ENCODE data around the gene ART4. TPM values are rescaled to one million over a fixed set of nuclear protein-coding genes. Genes with fewer than 3 reads are reported as not detected.

ART4 gene
- polyA plus RNA-seq, 3 donors from 2014 or later: not detected

GRCh38 chr12:14781563-14781962 is 61.8 kb downstream of the ART4 start:
- Mint-ChIP-seq H3K4me1 (peaks cover 0 to under 1% of the 10 kb centered on the region in 2 donors), H3K9me3 (no peaks in the 10 kb centered on the region), H3K27ac (no peak overlapping the region), H3K4me3 (no peak overlapping the region), H3K36me3 (peaks cover 4 to 14% (median 5%) of the 10 kb centered on the region in 3 donors), H3K27me3 (ENCODE audit: low read depth in 3 of 3) (peaks cover 0 to 3% (median 3%) of the 10 kb centered on the region in 3 donors)
- no peak for DNase-seq

GRCh38 chr12:14780859-14781258 is 62.5 kb downstream of the ART4 start:
- H3K9me3 Mint-ChIP-seq: no peaks in the 10 kb centered on the region
- peaks cover 6 to 7% of the 10 kb centered on the region in 2 donors for H3K4me1 Mint-ChIP-seq
- H3K27me3 Mint-ChIP-seq (ENCODE audit: low read depth in 3 of 3): peaks cover 0 to 3% (median 3%) of the 10 kb centered on the region in 3 donors
- DNase-seq: no peak
- no peak overlapping the region for H3K27ac Mint-ChIP-seq
- no peak overlapping the region for H3K4me3 Mint-ChIP-seq
- H3K36me3 Mint-ChIP-seq: peaks cover 4 to 11% (median 5%) of the 10 kb centered on the region in 3 donors

GRCh38 chr12:14779834-14780233 is 63.5 kb downstream of the ART4 start:
- H3K36me3 Mint-ChIP-seq: peaks cover 1 to 8% (median 5%) of the 10 kb centered on the region in 3 donors
- H3K4me3 Mint-ChIP-seq: no peak overlapping the region
- no peak overlapping the region for H3K27ac Mint-ChIP-seq
- H3K27me3 Mint-ChIP-seq (ENCODE audit: low read depth in 3 of 3): peaks cover 1 to 8% (median 3%) of the 10 kb centered on the region in 3 donors
- no peaks in the 10 kb centered on the region for H3K9me3 Mint-ChIP-seq
- DNase-seq: no peak
- peaks cover 16 to 17% of the 10 kb centered on the region in 2 donors for H3K4me1 Mint-ChIP-seq

GRCh38 chr12:14777271-14777670 is 66.1 kb downstream of the ART4 start:
- no peak overlapping the region for H3K4me3 Mint-ChIP-seq
- H3K27ac Mint-ChIP-seq: no peak overlapping the region
- H3K4me1 Mint-ChIP-seq: peaks cover 40 to 43% of the 10 kb centered on the region in 2 donors
- no peaks in the 10 kb centered on the region for H3K36me3 Mint-ChIP-seq
- DNase-seq: no peak
- H3K27me3 Mint-ChIP-seq (ENCODE audit: low read depth in 3 of 3): peaks cover 11 to 21% (median 14%) of the 10 kb centered on the region in 3 donors
- H3K9me3 Mint-ChIP-seq: no peaks in the 10 kb centered on the region

- peaks cover 47 to 52% of the 10 kb centered on the region in 2 donors for H3K4me1 Mint-ChIP-seq
Measured at GRCh38 chr12:14776236-14776961, 66.9 kb downstream of the ART4 start.

GRCh38 chr12:14775636-14775980 is 67.7 kb downstream of the ART4 start:
- H3K4me1 Mint-ChIP-seq: peaks cover 53 to 59% of the 10 kb centered on the region in 2 donors

More at GRCh38 chr12:14776236-14776961, 66.9 kb downstream of the ART4 start:
- DNase-seq: no peak
- Mint-ChIP-seq H3K27me3 (ENCODE audit: low read depth in 3 of 3) (peaks cover 12 to 28% (median 17%) of the 10 kb centered on the region in 3 donors), H3K36me3 (no peaks in the 10 kb centered on the region), H3K9me3 (peaks cover 0 to 2% (median 0%) of the 10 kb centered on the region in 6 donors), H3K4me3 (peak overlapping the region in 2 of 5 donors; percentile 96 to 98), H3K27ac (peak overlapping the region in 5 of 6 donors; percentile 13 to 98 (median 95))

More at GRCh38 chr12:14775636-14775980, 67.7 kb downstream of the ART4 start:
- Mint-ChIP-seq H3K27ac (peak overlapping the region; percentile 86 to 98 (median 96)), H3K27me3 (ENCODE audit: low read depth in 3 of 3) (peaks cover 17 to 36% (median 25%) of the 10 kb centered on the region in 3 donors), H3K9me3 (peaks cover 0 to 2% (median 0%) of the 10 kb centered on the region in 6 donors), H3K36me3 (no peaks in the 10 kb centered on the region), H3K4me3 (peak overlapping the region; percentile 93 to 98 (median 97))
- no peak for DNase-seq

Other genes starting within 250 kb of the ART4 start
- gene GUCY2C, start 146.9 kb downstream of the ART4 start, polyA plus RNA-seq: not detected
- gene WBP11, start 40.0 kb downstream of the ART4 start, polyA plus RNA-seq: 10 to 100 TPM; 27.1 to 73.5 (median 47.5) TPM
- gene C12orf60, start 39.9 kb downstream of the ART4 start, polyA plus RNA-seq: 1 to 10 TPM in 1 of 3 donors, under 1 TPM in 1, not detected in 1; 0.57 to 1.1 TPM
- under 1 TPM in 1 of 3 donors, not detected in 2; 0.10 TPM for gene SMCO3, start 29.3 kb downstream of the ART4 start, polyA plus RNA-seq
- under 1 TPM in 1 of 3 donors, not detected in 2; 0.51 TPM for gene MGP, start 42.3 kb upstream of the ART4 start, polyA plus RNA-seq
- 1 to 10 TPM; 2.5 to 3.8 (median 3.8) TPM for gene ERP27, start 95.0 kb upstream of the ART4 start, polyA plus RNA-seq
- gene ARHGDIB, start 118.1 kb upstream of the ART4 start, polyA plus RNA-seq: 1,000 to 10,000 TPM; 2,434 to 4,716 (median 2,863) TPM
- not detected for gene PDE6H, start 129.5 kb upstream of the ART4 start, polyA plus RNA-seq

Measured in immature natural killer cell (primary cell).